ENCODE results near the gene CATSPER3.

CATSPER3 gene

GRCh38 chr5:135010502-135011354, 43.0 kb downstream of the CATSPER3 start:
- no peak for DNase-seq (ENCODE audit: low read depth in 2 of 2)

- DNase-seq (ENCODE audit: low read depth in 2 of 2): no peak
These were observed 43.8 kb downstream of the CATSPER3 start for GRCh38 chr5:135011355-135012032.

- no peak for DNase-seq (ENCODE audit: low read depth in 2 of 2)
These were observed 44.4 kb downstream of the CATSPER3 start for GRCh38 chr5:135012033-135012588.

- DNase-seq (ENCODE audit: low read depth in 2 of 2): no peak
These were observed 45.3 kb downstream of the CATSPER3 start for GRCh38 chr5:135012951-135013391.

GRCh38 chr5:135013445-135013844, 45.7 kb downstream of the CATSPER3 start:
- DNase-seq (ENCODE audit: low read depth in 2 of 2): no peak

GRCh38 chr5:135013947-135014570, 46.4 kb downstream of the CATSPER3 start:
- DNase-seq (ENCODE audit: low read depth in 2 of 2): no peak

- DNase-seq (ENCODE audit: low read depth in 2 of 2): no peak
These were observed 48.2 kb downstream of the CATSPER3 start for GRCh38 chr5:135015942-135016341.

- DNase-seq (ENCODE audit: low read depth in 2 of 2): no peak
These were observed 49.2 kb downstream of the CATSPER3 start for GRCh38 chr5:135016861-135017290.

GRCh38 chr5:135018457-135018856, 50.8 kb downstream of the CATSPER3 start:
- no peak for DNase-seq (ENCODE audit: low read depth in 2 of 2)

- no peak for DNase-seq (ENCODE audit: low read depth in 2 of 2)
These were observed 51.6 kb downstream of the CATSPER3 start for GRCh38 chr5:135019314-135019713.

- DNase-seq (ENCODE audit: low read depth in 2 of 2): no peak
These were observed 52.6 kb downstream of the CATSPER3 start for GRCh38 chr5:135020111-135020895.

GRCh38 chr5:135024956-135025729, 57.4 kb downstream of the CATSPER3 start:
- no peak for DNase-seq (ENCODE audit: low read depth in 2 of 2)

GRCh38 chr5:135025730-135026644, 58.3 kb downstream of the CATSPER3 start:
- DNase-seq (ENCODE audit: low read depth in 2 of 2): no peak

GRCh38 chr5:135026645-135027265, 59.0 kb downstream of the CATSPER3 start:
- DNase-seq (ENCODE audit: low read depth in 2 of 2): no peak

- DNase-seq (ENCODE audit: low read depth in 2 of 2): no peak
These were observed 59.6 kb downstream of the CATSPER3 start for GRCh38 chr5:135027266-135027696.

GRCh38 chr5:135027697-135028615, 60.2 kb downstream of the CATSPER3 start:
- DNase-seq (ENCODE audit: low read depth in 2 of 2): no peak

- no peak for DNase-seq (ENCODE audit: low read depth in 2 of 2)
These were observed 61.2 kb downstream of the CATSPER3 start for GRCh38 chr5:135028791-135029476.
